ENCODE results near the gene ETS2. TPM values are rescaled to one million over a fixed set of nuclear protein-coding genes. Genes with fewer than 3 reads are reported as not detected.
"Not testable (repeated sequence)": the region's sequence is repeated elsewhere in the genome, so short reads cannot be mapped to it uniquely, and the experiment has no call there.

Gene ETS2
- total RNA-seq, 1 donor from 2014 or later: 42.2 TPM

DNA sequence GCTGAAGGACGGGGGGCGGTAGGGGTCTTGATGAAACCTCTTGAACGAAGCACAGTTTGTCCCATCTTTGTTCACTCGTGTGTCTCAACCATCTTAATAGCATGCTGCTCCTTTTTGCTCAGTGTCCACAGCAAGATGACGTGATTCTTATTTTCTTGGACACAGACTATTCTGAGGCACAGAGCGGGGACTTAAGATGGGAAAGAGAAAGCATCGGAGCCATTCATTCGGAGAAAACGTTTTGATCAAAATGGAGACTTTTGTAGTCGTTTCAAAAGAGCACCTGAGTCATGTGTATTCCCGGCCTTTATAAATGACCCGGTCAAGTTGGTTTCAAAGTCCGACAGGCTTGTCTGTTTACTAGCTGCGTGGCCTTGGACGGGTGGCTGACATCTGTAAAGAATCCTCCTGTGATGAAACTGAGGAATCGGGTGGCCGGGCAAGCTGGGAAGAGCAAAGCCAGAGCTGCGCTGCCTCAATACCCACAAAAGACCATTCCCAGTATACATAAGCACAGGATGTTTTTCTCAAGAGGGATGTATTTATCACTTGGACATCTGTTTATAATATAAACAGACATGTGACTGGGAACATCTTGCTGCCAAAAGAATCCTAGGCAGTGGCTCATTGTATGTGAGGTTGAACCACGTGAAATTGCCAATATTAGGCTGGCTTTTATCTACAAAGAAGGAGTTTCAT lies 18.5 kb downstream of the ETS2 start:
- TF ChIP-seq, protein P1, sequence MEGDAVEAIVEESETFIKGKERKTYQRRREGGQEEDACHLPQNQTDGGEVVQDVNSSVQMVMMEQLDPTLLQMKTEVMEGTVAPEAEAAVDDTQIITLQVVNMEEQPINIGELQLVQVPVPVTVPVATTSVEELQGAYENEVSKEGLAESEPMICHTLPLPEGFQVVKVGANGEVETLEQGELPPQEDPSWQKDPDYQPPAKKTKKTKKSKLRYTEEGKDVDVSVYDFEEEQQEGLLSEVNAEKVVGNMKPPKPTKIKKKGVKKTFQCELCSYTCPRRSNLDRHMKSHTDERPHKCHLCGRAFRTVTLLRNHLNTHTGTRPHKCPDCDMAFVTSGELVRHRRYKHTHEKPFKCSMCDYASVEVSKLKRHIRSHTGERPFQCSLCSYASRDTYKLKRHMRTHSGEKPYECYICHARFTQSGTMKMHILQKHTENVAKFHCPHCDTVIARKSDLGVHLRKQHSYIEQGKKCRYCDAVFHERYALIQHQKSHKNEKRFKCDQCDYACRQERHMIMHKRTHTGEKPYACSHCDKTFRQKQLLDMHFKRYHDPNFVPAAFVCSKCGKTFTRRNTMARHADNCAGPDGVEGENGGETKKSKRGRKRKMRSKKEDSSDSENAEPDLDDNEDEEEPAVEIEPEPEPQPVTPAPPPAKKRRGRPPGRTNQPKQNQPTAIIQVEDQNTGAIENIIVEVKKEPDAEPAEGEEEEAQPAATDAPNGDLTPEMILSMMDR (conservative IDR thresholded peaks at IDR 0.05): no peak
- no peak overlapping the region for H3K27ac Mint-ChIP-seq
- H3K9me3 Mint-ChIP-seq: no peaks in the 10 kb centered on the region
- H3K4me1 Mint-ChIP-seq (ENCODE audit: unreplicated experiment): no peaks in the 10 kb centered on the region
- no peaks in the 10 kb centered on the region for H3K27me3 Mint-ChIP-seq
- peaks cover 44% of the 10 kb centered on the region for H3K36me3 Mint-ChIP-seq
- no peak overlapping the region for H3K4me3 Mint-ChIP-seq
- no peak for DNase-seq (ENCODE audit: extremely low spot score, unreplicated experiment)

DNA sequence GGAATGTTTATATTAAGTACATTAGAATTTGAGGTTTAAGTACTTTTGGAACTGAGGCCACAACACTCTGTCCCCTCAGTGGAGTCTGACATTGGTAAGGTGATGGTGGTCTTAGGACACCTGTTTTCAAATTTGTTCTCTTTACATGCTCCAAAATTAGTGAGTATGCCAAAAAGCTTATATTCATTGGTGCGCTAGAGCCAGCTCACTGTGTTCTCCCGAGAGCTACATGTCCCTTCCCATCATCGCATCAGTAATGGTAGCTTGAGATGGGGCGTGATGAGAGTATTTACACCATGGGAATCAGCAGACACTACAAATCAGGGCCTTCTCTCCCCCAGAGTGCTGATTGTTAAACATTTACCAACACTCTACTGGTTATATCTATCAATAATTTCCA lies 19.5 kb downstream of the ETS2 start:
- no peak overlapping the region for H3K4me3 Mint-ChIP-seq
- TF ChIP-seq, protein P1 (conservative IDR thresholded peaks at IDR 0.05): no peak
- H3K27ac Mint-ChIP-seq: no peak overlapping the region
- H3K9me3 Mint-ChIP-seq: no peaks in the 10 kb centered on the region
- no peak for DNase-seq (ENCODE audit: extremely low spot score, unreplicated experiment)
- H3K36me3 Mint-ChIP-seq: peaks cover 34% of the 10 kb centered on the region
- no peaks in the 10 kb centered on the region for H3K27me3 Mint-ChIP-seq
- H3K4me1 Mint-ChIP-seq (ENCODE audit: unreplicated experiment): no peaks in the 10 kb centered on the region

DNA sequence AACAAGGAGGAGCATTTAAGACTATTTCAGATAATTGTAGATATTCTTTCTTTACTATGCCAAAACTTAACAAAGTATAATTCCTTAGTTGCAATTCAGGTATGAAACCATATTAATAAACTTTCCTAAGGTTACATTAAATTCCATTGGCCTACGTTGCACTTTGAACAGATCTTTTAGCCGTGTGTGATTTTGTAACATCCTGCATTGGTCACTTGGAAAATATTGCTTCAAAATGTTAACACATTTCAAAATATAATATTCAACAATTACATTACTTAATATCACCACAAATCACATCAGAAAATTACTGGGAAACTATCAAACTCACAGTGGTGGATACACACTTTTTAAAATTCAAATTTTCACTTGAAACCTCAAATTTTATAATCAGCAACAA lies 20.2 kb downstream of the ETS2 start:
- Mint-ChIP-seq H3K27me3 (no peaks in the 10 kb centered on the region), H3K9me3 (no peaks in the 10 kb centered on the region), H3K4me1 (ENCODE audit: unreplicated experiment) (no peaks in the 10 kb centered on the region), H3K36me3 (peaks cover 27% of the 10 kb centered on the region), H3K27ac (no peak overlapping the region), H3K4me3 (no peak overlapping the region)
- DNase-seq (ENCODE audit: extremely low spot score, unreplicated experiment): no peak
- TF ChIP-seq, protein P1 (conservative IDR thresholded peaks at IDR 0.05): no peak

DNA sequence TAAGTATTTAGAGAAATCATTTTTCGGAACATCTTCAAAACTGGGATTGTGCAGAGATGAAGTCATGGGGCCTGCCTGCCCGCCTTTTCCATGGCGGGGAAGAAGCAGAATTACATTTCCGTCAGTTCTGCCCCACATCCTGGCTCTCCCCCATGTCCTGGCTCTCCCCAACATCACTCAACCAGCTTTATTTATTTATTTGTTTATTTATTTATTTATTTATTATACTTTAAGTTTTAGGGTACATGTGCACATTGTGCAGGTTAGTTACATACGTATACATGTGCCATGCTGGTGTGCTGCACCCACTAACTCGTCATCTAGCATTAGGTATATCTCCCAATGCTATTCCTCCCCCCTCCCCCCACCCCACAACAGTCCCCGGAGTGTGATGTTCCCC lies 22.4 kb downstream of the ETS2 start:
- not testable (repeated sequence) for DNase-seq (ENCODE audit: extremely low spot score, unreplicated experiment); H3K9me3 Mint-ChIP-seq; H3K27me3 Mint-ChIP-seq; H3K4me3 Mint-ChIP-seq; H3K4me1 Mint-ChIP-seq (ENCODE audit: unreplicated experiment); H3K27ac Mint-ChIP-seq
- peaks cover 10% of the 10 kb centered on the region for H3K36me3 Mint-ChIP-seq

DNA sequence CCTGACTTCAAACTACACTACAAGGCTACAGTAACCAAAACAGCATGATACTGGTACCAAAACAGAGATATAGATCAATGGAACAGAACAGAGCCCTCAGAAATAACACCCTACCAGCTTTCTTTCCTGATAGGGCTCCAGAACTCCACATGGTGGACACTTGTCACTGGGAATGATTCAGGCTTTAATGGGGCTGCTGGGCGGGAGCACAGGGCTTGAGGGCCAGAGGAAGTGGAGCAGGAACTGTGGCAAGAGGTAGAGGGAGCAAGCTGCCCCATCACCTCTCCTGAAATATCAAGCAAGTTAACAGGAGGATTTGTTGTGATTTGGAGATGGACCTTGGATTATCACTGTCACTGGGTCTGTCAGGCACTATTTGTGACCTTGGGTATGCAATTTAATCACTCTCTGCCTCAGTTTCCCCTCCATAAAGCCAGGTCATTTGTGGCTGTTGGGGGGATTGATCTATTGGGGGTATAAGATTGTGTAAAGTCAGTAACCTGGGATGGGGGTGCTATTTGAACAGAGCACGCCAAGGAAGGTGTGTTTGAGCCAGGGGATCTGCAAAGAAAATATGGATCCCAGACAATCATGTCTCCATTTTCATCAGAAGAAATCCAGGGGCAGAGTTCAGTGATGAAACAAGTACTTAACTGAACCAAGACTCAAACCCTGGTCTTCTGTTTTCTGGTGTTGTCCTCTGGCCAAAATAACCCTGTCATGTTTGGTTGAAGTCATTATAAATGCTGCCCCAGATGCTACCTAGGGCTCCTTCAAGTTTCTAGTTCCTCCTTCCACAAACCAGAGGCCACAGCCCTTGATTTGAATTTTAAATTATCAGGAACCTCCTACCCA lies 25.2 kb downstream of the ETS2 start:
- H3K36me3 Mint-ChIP-seq: no peaks in the 10 kb centered on the region
- peak overlapping the region; percentile 67 for H3K27ac Mint-ChIP-seq
- peaks cover 5% of the 10 kb centered on the region for H3K4me1 Mint-ChIP-seq (ENCODE audit: unreplicated experiment)
- no peaks in the 10 kb centered on the region for H3K27me3 Mint-ChIP-seq
- no peak for DNase-seq (ENCODE audit: extremely low spot score, unreplicated experiment)
- TF ChIP-seq, protein P1 (conservative IDR thresholded peaks at IDR 0.05): no peak
- no peak overlapping the region for H3K4me3 Mint-ChIP-seq
- no peaks in the 10 kb centered on the region for H3K9me3 Mint-ChIP-seq

All from type B pancreatic cell (in vitro differentiated cells).